K562 (cell line): ENCODE results near the gene NUP62. TPM values are rescaled to one million over a fixed set of nuclear protein-coding genes. Genes with fewer than 3 reads are reported as not detected.

Experiments used
- ARHGAP35 ChIP-seq: fragments of 450-650 bp; IDR thresholded peaks from 2 replicates; pipeline ENCODE4 v1.6.1; 2018; ENCODE audit not compliant: partially characterized antibody
- ATF4 ChIP-seq: fragments of 450-650 bp; formaldehyde crosslinking; IDR thresholded peaks from 2 replicates; pipeline ENCODE4 v1.4.0; 2022; ENCODE audit warnings: mild to moderate bottlenecking, moderate library complexity
- BRD4 ChIP-seq: fragments of 200-600 bp; sonication (generic); IDR thresholded peaks from 2 replicates; pipeline ENCODE4 v1.6.1; 2017; ENCODE audit warnings: inconsistent platforms
- CHD4 ChIP-seq: fragments of 200-600 bp; sonication (generic); IDR thresholded peaks from 3 replicates; pipeline ENCODE4 v1.6.1; 2012; ENCODE audit warnings: low read depth, mild to moderate bottlenecking, mixed read lengths, low read length, inconsistent platforms; ENCODE audit not compliant: insufficient read depth, insufficient replicate concordance, poor library complexity, severe bottlenecking
- CREBBP ChIP-seq: IDR thresholded peaks from one replicate; pipeline ENCODE4 v1.6.1; 2012; ENCODE audit warnings: low read depth, mild to moderate bottlenecking, control low read depth, inconsistent platforms, low read length
- GABPB1 ChIP-seq: sonication (generic); formaldehyde crosslinking; IDR thresholded peaks from 2 replicates; pipeline ENCODE4 v1.8.0; 2022; ENCODE audit warnings: mild to moderate bottlenecking, missing genetic modification reagents
- MCM5 ChIP-seq: fragments of 450-650 bp; IDR thresholded peaks from 2 replicates; pipeline ENCODE4 v1.6.1; 2016; ENCODE audit warnings: low read depth
- RFX1 ChIP-seq: fragments of 450-650 bp; IDR thresholded peaks from 2 replicates; pipeline ENCODE4 v1.6.1; 2016; ENCODE audit warnings: mild to moderate bottlenecking, moderate library complexity
- SAP30 ChIP-seq: fragments of 200-600 bp; sonication (generic); IDR thresholded peaks from 2 replicates; pipeline ENCODE4 v1.6.1; 2012; ENCODE audit warnings: borderline replicate concordance, low read depth, mild to moderate bottlenecking, moderate library complexity, low read length, control low read depth, inconsistent platforms; ENCODE audit not compliant: insufficient read depth, poor library complexity, severe bottlenecking
- SETDB1 ChIP-seq: IDR thresholded peaks from one replicate; pipeline ENCODE4 v1.6.1; 2012; ENCODE audit warnings: low read length, control low read depth, inconsistent platforms
- TBP ChIP-seq: optimal IDR thresholded peaks from 2 replicates; pipeline ENCODE3; 2011; ENCODE audit warnings: low read depth, low read length, improper control_type of control experiment
- TCFL5 ChIP-seq: fragments of 250-450 bp; sonication (Bioruptor Pico); conservative IDR thresholded peaks from 2 replicates; pipeline ENCODE4 v1.6.1; 2021; ENCODE audit warnings: mild to moderate bottlenecking, moderate library complexity, matching md5 sums
- ZBTB49 ChIP-seq: sonication (generic); formaldehyde crosslinking; IDR thresholded peaks from 2 replicates; pipeline ENCODE4 v1.8.0; 2022; ENCODE audit warnings: missing genetic modification reagents, mild to moderate bottlenecking, borderline replicate concordance
- ZNF217 ChIP-seq: sonication (generic); formaldehyde crosslinking; IDR thresholded peaks from 2 replicates; pipeline ENCODE4 v1.8.0; 2022; ENCODE audit warnings: mild to moderate bottlenecking, missing genetic modification reagents
- polyA plus RNA-seq, 8 experiments: library from polyadenylated mRNA; depleted of rRNA in 4 of 8; stranded (reverse) in 5 of 8; unstranded in 3 of 8; fragments of >200 nt; fragmentation: Nextera tagmentation in 2 of 8; fragmentation: Illumina TruSeq in 1 of 8; extraction: Ambion mirVana in 2 of 8; extraction: Trizol in 1 of 8; gene quantifications; 2 replicates each; pipeline versions ENCODE4 v1.2.1 to v1.2.3, GENCODE V29; 2011 to 2014; ENCODE audit warnings: inconsistent platforms in 1 of 8, missing spikeins in 1 of 8
- total RNA-seq, 7 experiments: library from RNA; depleted of rRNA in 6 of 7; stranded (reverse); fragments of >200 nt in 6 of 7; fragmentation: Illumina TruSeq in 2 of 7; extraction: Trizol in 2 of 7; gene quantifications; 2 replicates each; pipeline versions ENCODE4 v1.2.1 to v1.2.3, GENCODE V29; 2011 to 2021; ENCODE audit warnings: low replicate concordance in 1 of 7
- TF ChIP-seq, protein P1 (sequence below): IDR thresholded peaks from 2 replicates; pipeline ENCODE4 v1.6.1; 2011; ENCODE audit not compliant: insufficient read length; ENCODE audit errors: extremely low read depth

Gene NUP62
- total and polyA plus RNA-seq, 9 of the 15 experiments (the other 6 are each of a cell fraction or from before 2014, with no cell fraction given): 16.9 to 109 (median 66.0) TPM

DNA sequence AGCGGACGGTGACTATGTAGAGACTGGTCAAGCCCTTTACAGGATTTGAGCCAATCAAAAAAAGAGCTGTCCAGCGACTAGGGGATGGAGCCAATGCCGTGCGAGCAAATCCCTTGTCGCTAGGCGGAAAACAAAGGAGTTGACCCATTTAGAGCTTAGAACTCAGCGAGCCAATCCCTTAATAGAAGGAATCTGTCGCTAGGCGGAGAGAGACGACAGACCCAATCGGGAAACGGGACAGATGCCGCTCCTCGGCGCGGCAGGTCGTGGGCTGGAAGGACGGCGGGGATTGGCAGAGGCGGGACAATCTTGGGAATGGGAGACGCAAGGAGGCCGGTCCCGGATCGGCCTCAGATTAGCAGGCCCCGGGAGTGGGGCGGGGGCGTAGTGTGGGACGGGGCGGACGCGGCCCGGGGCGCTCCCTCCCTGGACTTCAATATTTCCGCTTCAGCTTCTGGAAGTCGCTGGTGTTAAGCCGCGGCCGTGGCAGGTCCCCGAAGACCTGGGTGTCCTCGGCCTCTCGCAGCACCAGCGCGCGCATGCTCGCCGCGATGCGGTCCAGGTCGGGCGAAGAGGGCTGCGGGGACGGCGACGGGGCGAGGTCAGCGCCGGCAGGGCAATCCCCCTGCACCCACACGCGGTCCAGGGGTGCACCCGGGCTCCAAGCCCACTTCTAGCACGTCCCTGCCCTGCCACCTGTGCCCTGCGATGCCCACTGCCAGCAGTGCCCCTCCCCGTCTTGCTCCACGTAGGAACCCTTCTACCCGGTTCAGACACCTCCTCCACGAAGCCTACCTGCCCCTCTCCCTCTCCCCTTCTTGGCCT lies 59.6 kb downstream of the NUP62 start (continued):
- TF ChIP-seq SAP30 (peak; percentile 38), ZNF217 (CRISPR knock-in tag) (no peak), SETDB1 (no peak), CHD4 (no peak), BRD4 (no peak), ZBTB49 (CRISPR knock-in tag) (no peak), ARHGAP35 (no peak), MCM5 (no peak), GABPB1 (CRISPR knock-in tag) (peak; percentile 26; the same call in 1 of the 2 replicates), CREBBP (no peak), TBP (peak; percentile 59), ATF4 (no peak), TCFL5 (CRISPR knock-in tag) (no peak), RFX1 (peak; percentile 80; the same call in 1 of the 2 replicates)
- TF ChIP-seq, protein P1, sequence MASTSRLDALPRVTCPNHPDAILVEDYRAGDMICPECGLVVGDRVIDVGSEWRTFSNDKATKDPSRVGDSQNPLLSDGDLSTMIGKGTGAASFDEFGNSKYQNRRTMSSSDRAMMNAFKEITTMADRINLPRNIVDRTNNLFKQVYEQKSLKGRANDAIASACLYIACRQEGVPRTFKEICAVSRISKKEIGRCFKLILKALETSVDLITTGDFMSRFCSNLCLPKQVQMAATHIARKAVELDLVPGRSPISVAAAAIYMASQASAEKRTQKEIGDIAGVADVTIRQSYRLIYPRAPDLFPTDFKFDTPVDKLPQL: no peak
